Measurements from ENCODE around the gene MMEL1.
"Not testable (repeated sequence)": the region's sequence is repeated elsewhere in the genome, so short reads cannot be mapped to it uniquely, and the experiment has no call there.

The MMEL1 gene

DNA sequence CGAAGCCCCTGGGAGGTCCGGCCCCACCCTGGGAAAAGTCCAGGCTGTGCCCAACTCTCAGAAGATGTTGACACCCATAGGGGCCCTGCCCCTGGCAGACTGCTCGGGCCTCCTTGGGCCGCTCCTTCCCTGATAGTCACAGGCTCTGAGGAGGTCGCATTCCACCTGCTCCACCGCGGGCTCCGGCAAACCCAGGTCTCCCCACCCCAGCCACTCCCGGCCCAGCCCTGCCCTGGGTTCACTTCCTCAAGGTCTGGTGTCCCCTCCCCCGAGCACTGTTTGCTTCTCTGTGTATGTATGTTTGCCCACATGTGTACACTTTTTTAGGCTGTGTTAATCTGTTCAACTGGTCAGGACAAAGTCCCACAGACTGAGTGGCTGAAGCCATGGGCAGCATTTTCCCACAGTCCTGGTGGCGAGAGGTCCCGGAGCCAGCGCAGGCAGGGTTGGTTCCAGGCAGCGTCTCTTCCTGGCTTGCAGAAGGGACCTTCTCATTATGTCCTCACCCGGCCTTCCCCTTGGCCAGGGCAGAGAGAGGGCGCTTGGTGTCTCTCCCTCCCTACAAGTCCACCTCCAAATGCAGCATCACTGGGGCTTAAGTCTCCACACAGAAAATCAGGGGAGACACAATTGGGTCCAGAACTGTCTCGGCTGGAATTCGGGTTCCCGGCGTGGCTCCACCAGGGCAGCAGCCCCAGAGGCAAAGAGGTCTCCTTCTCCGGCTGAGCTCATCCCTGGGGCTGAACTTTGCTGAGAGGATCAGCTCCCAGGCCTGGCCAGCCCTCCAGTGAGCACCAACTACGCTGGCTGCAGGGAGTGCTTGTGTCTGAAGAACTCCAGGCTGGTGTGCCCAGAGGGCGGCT, 56.8 kb downstream of the MMEL1 start:
- FAIRE-seq: no peak

DNA sequence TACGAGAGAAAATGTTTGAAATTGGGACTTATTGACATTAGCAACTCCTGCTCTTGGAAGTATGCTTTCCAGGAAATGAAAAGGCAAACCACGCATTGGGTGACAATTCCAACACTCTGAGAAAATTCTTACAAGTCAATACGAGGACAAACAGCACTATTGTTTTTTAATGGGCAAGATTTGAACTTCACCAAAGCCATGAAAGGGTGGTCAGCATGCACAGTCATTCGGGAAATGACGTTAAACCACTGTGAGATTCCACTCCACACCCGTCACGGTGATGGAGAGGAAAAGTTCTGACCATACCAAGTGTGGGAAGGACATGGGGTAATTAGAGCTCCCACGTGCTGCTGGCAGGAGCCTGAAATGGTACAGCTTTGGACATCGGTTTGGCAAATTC, 58.5 kb downstream of the MMEL1 start:
- DNase-seq (ENCODE audit: insufficient read length, low spot score) (no peak), FAIRE-seq (no peak)

More for the DNA sequence above, 56.8 kb downstream of the MMEL1 start:
- DNase-seq (ENCODE audit: insufficient read length, low spot score): no peak

DNA sequence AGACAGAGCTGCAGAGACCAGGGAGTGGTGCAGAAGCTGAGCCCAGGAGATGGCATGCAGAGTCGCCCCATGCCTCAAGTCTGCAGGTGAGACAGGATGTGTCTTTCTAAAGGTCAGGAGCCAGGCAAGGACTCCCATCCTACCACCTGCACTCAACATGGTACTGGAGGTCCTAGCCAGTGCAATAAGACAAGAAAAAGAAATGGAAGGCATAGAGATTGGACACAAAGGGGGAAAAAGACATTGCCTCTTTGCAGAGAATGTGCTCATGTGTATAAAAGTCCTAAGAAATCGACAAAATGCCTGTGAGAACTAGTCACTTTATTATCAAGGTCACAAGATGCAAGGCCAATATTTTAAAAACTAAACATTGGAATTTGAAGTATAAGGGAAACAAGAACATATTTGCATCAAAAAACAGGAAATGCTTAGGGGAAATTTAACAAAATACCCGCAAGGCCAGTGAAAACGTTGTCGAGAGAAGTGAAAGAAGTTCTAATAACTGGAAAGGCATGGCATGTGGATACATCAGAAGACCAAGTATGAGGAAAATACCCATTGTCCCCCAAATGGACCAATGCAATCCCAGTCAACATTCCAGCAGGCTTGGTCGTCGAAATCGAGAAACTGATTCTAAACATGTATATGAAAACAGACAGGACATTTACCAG, 59.4 kb downstream of the MMEL1 start:
- FAIRE-seq: no peak
- DNase-seq (ENCODE audit: insufficient read length, low spot score): no peak

DNA sequence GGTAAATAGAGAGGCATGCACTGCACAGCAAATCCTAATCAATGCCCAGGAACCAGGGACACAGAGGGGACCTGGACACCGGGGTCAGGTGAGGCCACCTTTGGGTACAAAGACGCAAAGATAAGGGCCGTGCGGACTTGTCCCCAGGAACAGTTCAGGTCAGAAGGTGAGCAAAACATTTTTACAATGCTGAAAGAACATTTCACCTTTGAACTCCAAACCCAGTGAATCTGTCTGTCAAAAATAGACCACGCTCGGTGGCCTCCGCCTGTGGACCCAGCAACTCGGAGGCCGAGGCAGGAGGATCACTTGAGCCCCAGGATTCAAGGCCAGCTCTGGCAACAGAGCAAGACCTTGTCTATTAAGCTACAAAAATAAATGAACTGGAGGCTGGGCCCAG, 61.5 kb downstream of the MMEL1 start:
- DNase-seq (ENCODE audit: insufficient read length, low spot score) (no peak), FAIRE-seq (no peak)

DNA sequence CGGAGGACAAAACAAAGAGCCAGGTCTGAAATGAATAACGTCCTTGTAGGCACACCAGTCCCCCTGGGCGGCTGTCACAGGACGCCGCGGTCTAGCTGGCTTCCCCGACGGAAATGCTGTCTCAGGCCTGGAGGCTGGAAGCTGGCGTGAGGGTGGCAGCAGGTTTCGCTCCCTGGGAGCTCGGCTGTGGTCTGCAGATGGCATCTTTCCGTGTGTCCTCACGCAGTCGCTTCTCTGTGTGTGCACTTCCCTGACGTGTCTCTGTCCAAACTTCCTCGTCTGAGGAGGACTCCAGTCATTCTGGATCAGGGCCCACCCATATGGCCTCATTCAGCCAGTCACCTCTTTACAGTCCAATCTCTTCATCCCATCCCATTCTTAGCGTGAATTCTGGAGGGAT, 62.5 kb downstream of the MMEL1 start:
- no peak for DNase-seq (ENCODE audit: insufficient read length, low spot score)
- no peak for FAIRE-seq

DNA sequence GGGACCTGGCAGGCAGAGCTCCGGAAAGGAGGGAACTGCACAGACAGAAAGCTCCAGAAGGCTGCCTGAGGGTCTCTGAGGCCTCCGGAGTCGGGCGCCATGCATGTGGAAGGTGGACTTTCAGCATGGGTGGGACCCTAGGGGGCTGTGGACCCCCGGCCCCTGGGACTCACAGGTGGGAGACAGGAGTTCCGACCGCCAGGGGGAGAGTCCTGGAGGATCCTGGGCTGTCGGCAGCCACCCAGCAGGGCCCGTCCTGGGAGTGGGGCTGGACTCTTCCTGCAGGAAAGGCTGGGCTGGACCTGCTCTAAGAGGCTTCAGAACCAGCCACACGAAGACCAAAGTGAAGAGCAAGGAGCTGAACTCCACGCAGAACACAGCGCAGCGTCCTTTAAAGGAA, 63.1 kb downstream of the MMEL1 start:
- not testable (repeated sequence) for DNase-seq (ENCODE audit: insufficient read length, low spot score); FAIRE-seq

DNA sequence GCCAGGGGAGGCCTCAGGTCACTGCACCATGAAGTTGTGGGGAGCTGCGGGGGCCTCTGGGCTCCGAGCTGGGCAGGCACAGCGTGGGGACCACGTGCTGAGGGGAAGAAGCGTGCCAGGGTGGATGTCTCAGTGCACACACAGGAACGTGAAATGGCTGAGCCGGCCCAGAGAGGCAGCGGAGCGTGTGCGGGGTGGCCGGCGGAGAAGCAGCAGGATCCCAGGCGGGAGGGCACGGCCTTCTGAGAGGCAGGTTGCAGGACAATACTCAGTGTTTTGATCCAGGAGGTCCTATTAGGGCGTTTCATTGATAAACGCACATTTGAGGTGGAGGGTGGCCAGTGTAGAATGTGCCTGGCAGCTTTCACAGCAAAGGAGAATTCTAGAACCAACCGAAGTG, 63.8 kb downstream of the MMEL1 start:
- no peak for FAIRE-seq

DNA sequence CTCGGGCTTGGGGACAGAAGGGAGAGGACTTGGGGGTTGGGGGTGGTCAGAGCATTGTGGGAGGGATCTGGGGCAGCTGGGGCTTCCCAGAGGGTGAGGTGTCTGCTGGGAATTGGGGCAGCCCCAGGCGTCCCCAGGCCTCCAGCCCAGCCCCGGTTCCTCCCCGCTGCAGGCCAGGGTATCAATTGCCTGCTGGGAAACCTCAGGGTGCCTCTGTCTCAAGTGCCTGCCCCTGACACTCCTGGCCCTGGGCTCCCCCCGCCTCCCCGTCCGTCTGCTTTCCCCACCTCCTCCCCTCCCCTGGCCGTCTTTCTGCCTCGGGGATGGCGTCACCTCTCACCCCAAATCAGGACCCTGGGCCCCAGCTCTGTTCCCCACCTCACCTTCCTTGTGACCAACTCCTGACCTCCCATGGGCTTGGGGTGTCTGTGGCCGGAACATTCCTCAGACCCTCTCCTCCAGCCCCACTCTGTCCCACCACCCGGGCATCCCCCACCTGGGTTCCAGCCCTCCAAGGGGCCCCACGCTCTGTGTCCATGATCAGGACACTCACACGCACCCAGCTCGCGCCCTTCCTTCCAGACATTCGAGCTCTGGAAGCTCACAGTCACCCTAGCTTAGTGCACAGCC, 64.5 kb downstream of the MMEL1 start:
- not testable (repeated sequence) for DNase-seq (ENCODE audit: insufficient read length, low spot score); FAIRE-seq

More for the DNA sequence above, 63.8 kb downstream of the MMEL1 start:
- DNase-seq (ENCODE audit: insufficient read length, low spot score): no peak

DNA sequence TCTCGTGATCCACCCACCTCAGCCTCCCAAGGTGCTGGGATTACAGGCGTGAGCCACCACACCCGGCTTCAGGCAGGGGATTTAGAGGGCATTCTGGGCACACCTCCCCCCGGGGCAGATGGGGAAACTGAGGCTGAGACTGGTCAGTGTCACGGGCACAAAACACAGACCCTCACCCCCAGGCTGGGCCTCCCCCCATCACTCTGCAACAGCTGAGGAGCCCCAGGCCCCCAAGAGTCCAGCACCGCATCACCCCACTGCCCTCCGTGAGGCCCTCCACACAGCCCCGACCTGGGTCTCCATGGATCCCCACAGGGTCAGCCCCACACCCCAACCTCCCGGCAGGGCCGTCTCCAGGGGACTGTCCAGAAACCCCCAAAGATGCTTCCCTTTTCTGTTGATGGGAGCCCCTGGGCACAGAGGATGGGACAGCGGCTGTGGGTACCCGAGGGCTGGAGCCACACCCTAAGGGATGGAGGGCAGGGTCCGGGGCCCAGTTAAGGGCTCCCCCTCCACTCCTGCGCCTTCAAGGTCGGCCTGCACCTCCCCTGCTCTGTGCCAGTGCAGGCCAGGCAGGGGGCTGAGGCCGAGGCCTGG, 65.6 kb downstream of the MMEL1 start:
- FAIRE-seq: no peak

DNA sequence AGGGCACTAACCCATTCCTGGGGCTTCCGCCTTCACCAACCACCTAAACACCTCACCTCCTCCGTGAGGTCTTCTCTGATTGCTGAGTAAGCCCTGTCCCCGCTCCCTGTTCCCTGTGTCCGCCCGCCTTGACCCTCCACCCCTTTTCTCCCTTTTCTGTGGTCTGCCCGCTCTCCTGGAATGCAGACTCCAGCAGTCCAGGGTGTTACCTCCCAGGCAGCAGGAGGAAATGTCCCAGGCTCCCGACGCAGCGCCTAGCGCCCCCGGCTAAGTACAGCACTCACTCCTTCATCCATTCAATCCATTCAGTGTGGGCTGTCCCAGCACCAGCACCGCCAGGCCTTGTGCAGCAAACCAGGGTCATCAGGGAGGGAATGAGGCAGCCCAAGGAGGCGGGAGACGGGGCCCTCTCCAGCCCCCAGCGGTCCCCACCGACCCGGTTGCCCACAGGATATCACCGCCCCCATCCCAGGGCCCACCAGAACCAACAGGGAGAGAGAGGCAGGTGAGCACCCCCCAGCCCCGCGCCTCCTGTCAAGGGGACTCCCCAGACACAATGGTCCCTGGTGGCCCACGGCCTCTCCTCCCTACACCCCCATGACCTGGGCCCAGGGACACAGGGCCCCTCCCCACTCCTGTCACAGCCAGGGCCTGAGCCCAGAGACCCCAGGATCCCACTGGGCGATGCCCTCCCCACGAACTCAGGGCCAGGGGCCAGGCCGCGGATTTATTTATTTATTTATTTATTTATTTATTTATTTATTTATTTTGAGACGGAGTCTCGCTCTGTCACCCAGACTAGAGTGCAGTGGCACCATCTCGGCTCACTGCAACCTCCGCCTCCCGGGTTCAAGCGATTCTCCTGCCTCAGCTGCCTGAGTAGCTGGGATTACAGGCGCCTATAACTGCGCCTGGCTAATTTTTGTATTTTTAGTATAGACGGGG, 66.4 kb downstream of the MMEL1 start:
- no peak for FAIRE-seq

More for the DNA sequence above, 65.6 kb downstream of the MMEL1 start:
- no peak for DNase-seq (ENCODE audit: insufficient read length, low spot score)

DNA sequence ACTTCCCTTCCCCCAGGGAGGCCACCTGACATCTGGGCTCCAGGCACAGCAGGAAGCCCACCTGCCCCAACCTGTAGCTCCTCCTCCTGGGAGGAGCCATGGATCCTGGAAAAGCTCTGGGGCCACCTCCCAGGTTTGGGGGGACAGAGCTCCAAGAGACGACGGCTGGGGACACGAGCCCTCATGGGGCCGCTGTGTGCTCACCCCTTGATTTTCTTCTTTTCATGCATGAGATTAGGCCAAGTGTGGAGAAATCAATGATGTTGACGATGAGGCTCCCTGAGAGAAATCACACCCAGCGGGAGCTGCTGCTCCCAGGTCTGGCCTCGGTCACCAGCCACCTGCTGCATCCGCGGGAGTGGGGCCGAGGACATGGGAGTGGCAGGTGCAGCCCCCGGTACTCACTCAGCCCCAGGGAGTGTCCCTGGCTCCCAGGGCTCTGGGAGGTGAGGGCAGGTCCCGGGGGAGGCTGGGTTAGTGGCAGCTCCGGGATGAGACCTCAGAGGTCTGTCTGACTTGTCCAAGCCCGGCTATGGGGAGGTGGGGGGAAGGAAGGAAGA, 67.9 kb downstream of the MMEL1 start:
- DNase-seq (ENCODE audit: insufficient read length, low spot score) (no peak), FAIRE-seq (no peak)

More for the DNA sequence above, 66.4 kb downstream of the MMEL1 start:
- DNase-seq (ENCODE audit: insufficient read length, low spot score): no peak

DNA sequence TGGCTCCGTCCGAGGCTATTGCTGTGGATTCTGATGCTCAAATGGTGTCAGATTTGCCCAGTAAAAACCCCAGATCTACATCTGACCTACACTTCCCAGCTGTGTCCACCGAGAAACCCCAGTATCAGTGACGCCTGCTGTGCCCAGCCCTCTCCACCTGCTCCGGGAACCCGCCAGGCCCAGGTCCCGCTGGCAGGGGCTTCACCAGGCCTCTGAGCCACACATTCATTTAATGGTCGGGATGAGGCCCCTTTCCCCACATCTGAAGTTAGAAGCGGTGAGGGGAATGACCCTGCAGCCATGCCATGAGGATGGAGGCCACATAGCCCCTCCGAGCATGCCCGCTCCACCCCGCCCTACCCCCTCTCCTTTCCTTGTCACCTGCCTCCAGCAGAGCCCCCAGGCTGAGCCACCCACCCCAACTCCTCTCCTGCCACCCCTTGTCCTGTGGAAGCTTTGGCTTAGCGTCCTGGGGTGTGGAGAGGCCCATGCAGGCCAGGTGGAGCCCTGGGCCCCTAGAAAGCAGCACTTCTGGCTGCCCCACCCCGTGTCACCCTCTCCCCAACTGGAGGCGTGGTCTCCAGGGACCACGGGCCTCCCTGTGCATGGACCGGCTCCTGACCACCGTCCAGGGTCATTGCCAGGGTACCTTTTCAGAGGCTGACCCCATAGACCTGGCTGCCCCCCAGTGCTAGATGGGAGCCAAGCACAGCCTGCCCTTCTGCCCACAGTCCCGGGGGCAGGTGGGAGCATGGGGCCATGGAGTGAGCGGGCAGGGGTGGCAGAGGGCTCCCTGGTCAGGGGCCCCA, 68.6 kb downstream of the MMEL1 start:
- FAIRE-seq (no peak), DNase-seq (ENCODE audit: insufficient read length, low spot score) (no peak)

DNA sequence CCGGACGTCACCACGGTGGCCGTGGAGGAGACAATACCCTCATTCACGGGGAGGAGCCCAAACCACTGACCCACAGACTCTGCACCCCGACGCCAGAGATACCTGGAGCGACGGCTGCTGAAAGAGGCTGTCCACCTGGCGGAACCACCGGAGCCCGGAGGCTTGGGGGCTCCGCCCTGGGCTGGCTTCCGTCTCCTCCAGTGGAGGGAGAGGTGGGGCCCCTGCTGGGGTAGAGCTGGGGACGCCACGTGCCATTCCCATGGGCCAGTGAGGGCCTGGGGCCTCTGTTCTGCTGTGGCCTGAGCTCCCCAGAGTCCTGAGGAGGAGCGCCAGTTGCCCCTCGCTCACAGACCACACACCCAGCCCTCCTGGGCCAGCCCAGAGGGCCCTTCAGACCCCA, 69.6 kb downstream of the MMEL1 start:
- FAIRE-seq: no peak

DNA sequence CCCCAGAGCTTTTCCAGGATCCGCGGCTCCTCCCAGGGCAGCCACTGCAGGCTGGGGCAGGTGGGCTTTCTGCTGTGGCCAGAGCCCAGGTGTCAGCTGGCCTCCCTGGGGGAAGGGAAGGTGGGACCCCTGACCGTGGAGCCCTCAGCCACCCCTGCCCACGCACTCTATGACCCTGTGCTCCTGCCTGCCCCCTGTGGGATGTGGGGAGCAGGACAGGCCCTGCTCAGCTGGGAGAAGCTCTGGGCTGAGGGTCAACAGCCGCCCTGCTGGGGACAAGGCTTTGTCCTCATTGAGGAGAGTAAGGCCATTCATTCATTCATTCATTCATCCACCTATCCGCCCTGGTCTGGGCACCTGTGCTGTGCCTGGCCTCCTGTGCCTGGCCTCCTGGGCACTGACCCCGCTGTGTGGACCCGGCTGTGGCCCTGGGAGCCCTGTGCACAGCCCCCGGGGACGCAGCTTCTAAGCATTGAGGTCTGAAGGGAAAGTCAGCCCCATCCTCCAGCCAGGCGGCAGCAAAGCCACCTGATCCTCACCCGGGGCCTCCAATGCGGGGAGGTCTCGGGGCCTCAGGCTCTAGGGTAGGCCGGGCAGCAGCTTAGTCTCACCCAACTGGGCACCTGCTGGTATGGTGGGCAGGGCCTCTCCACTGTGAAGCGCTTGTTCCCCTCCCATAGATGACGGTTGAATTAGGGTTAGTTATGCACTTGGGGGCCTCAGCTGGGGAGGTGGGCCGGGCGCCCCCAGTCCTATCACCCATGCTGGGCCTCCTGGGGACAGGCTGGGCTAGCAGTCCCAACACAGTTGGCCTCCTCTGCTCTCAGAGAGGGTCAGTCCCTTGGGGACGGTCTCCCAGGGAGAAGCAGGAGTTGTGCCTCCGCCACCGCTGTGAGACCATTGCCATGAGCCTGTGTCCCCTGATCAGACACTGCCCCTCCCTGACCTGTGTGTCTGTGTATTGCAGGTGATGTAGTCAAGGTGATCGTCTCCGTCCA, 70.6 kb downstream of the MMEL1 start:
- FAIRE-seq: no peak
- no peak for DNase-seq (ENCODE audit: insufficient read length, low spot score)

More for the DNA sequence above, 69.6 kb downstream of the MMEL1 start:
- DNase-seq (ENCODE audit: insufficient read length, low spot score): no peak

DNA sequence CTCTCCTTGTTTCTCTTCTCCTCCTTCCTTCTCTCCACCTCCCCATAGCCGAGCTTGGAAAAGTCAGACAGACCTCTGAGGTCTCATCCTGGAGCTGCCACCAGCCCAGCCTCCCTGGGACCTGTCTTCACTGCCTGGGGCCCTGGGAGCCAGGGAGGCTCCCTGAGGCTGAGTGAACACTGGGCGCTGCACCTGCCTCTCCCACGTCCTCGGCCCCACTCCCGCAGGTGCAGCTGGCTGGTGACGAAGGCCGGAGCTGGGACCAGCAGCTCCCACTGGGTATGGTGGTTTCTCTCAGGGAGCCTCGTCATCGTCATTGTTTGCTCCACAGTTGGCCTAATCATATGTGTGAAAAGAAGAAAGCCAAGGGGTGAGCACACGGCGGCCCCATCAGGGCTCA, 71.4 kb downstream of the MMEL1 start:
- FAIRE-seq (no peak), DNase-seq (ENCODE audit: insufficient read length, low spot score) (no peak)

DNA sequence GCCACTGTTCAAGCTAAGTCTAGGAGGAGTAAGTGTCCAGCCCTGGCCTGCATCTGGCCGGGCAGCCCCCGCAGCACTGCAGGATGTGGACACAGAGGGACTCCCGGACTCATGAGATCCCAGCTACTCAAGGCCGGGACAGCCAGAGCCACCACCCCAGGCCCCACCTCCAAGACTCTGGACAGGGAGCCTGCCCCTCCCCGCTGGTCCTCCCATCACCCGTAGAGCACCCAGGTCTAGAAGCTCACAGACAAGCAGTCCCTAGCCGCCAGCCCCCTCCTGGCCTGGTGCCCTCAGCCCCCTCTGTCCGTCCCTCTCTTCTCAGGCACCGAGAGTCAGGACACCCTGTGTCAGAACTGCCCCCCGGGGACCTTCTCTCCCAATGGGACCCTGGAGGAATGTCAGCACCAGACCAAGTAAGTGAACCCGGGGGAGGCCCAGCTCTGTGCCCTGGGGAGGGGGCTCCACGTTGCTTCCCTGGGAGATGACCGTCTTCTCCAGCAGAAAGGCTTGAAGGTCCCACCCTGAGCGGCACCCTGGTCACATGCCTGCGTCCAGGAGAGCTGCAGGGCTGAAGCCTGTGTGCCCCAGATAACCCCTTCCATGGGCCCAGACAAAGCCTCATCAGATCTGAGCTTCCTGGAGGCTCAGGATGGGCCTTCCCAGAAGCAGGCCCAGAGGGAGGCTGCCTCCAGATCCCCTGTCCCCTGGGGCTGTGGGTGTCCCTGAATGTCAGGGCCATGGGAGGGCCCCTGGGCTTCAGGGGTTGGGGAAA, 72.3 kb downstream of the MMEL1 start:
- FAIRE-seq (no peak), DNase-seq (ENCODE audit: insufficient read length, low spot score) (no peak)

All from HTR-8/SVneo (cell line).